ENCODE results near the gene CROCC. TPM values are rescaled to one million over a fixed set of nuclear protein-coding genes. Genes with fewer than 3 reads are reported as not detected.
A peak's percentile ranks its signal among the peaks of the same experiment; 100 is the strongest.
"Not testable (repeated sequence)": the region's sequence is repeated elsewhere in the genome, so short reads cannot be mapped to it uniquely, and the experiment has no call there.

CROCC gene
- polyA plus RNA-seq, 3 donors, result 25.1 to 56.4 (median 45.8) TPM

GRCh38 chr1:16926491-16927073 lies 4.9 kb downstream of the CROCC start:
- DNase-seq (ENCODE audit: extremely low read depth in 1 of 11, low read depth in 9 of 11, low spot score in 4 of 11), result peak in 3 of 11 donors; percentile 67 to 85 (median 69)

GRCh38 chr1:16927256-16927655 lies 5.5 kb downstream of the CROCC start:
- DNase-seq (ENCODE audit: extremely low read depth in 1 of 11, low read depth in 9 of 11, low spot score in 4 of 11), result no peak

- no peak for DNase-seq (ENCODE audit: extremely low read depth in 1 of 11, low read depth in 9 of 11, low spot score in 4 of 11)
Observed at GRCh38 chr1:16927711-16928485, 6.2 kb downstream of the CROCC start.

GRCh38 chr1:16929146-16930041 lies 7.7 kb downstream of the CROCC start:
- DNase-seq (ENCODE audit: extremely low read depth in 1 of 11, low read depth in 9 of 11, low spot score in 4 of 11), result not testable (repeated sequence)

GRCh38 chr1:16931206-16931934 lies 9.6 kb downstream of the CROCC start:
- not testable (repeated sequence) for DNase-seq (ENCODE audit: extremely low read depth in 1 of 11, low read depth in 9 of 11, low spot score in 4 of 11)

- DNase-seq (ENCODE audit: extremely low read depth in 1 of 11, low read depth in 9 of 11, low spot score in 4 of 11), result not testable (repeated sequence)
Observed at GRCh38 chr1:16933945-16934344, 12.2 kb downstream of the CROCC start.

- DNase-seq (ENCODE audit: extremely low read depth in 1 of 11, low read depth in 9 of 11, low spot score in 4 of 11), result not testable (repeated sequence)
Observed at GRCh38 chr1:16936580-16936979, 14.8 kb downstream of the CROCC start.

- DNase-seq (ENCODE audit: extremely low read depth in 1 of 11, low read depth in 9 of 11, low spot score in 4 of 11), result no peak
Observed at GRCh38 chr1:16938351-16939321, 16.9 kb downstream of the CROCC start.

GRCh38 chr1:16939386-16940180 lies 17.9 kb downstream of the CROCC start:
- DNase-seq (ENCODE audit: extremely low read depth in 1 of 11, low read depth in 9 of 11, low spot score in 4 of 11), result not testable (repeated sequence)

GRCh38 chr1:16944038-16944437 lies 22.3 kb downstream of the CROCC start:
- no peak for DNase-seq (ENCODE audit: extremely low read depth in 1 of 11, low read depth in 9 of 11, low spot score in 4 of 11)

- not testable (repeated sequence) for DNase-seq (ENCODE audit: extremely low read depth in 1 of 11, low read depth in 9 of 11, low spot score in 4 of 11)
Observed at GRCh38 chr1:16945512-16945911, 23.8 kb downstream of the CROCC start.

GRCh38 chr1:16946185-16946584 lies 24.5 kb downstream of the CROCC start:
- DNase-seq (ENCODE audit: extremely low read depth in 1 of 11, low read depth in 9 of 11, low spot score in 4 of 11), result not testable (repeated sequence)

GRCh38 chr1:16946646-16947045 lies 24.9 kb downstream of the CROCC start:
- DNase-seq (ENCODE audit: extremely low read depth in 1 of 11, low read depth in 9 of 11, low spot score in 4 of 11), result no peak

GRCh38 chr1:16948282-16948891 lies 26.7 kb downstream of the CROCC start:
- peak in 3 of 11 donors; percentile 32 to 41 (median 38) for DNase-seq (ENCODE audit: extremely low read depth in 1 of 11, low read depth in 9 of 11, low spot score in 4 of 11)

- DNase-seq (ENCODE audit: extremely low read depth in 1 of 11, low read depth in 9 of 11, low spot score in 4 of 11), result not testable (repeated sequence)
Observed at GRCh38 chr1:16949026-16949425, 27.3 kb downstream of the CROCC start.

- not testable (repeated sequence) for DNase-seq (ENCODE audit: extremely low read depth in 1 of 11, low read depth in 9 of 11, low spot score in 4 of 11)
Observed at GRCh38 chr1:16952376-16952775, 30.6 kb downstream of the CROCC start.

GRCh38 chr1:16954579-16954978 lies 32.8 kb downstream of the CROCC start:
- no peak for DNase-seq (ENCODE audit: extremely low read depth in 1 of 11, low read depth in 9 of 11, low spot score in 4 of 11)

Data from renal cortex interstitium (tissue), 11 donors.